ENCODE measurements around the gene SMIM26. TPM values are rescaled to one million over a fixed set of nuclear protein-coding genes. Genes with fewer than 3 reads are reported as not detected.
A peak's percentile ranks its signal among the peaks of the same experiment; 100 is the strongest.

SMIM26 gene
- total RNA-seq, 4 donors from 2014 or later, result 4.8 to 127 (median 58.6) TPM

DNA sequence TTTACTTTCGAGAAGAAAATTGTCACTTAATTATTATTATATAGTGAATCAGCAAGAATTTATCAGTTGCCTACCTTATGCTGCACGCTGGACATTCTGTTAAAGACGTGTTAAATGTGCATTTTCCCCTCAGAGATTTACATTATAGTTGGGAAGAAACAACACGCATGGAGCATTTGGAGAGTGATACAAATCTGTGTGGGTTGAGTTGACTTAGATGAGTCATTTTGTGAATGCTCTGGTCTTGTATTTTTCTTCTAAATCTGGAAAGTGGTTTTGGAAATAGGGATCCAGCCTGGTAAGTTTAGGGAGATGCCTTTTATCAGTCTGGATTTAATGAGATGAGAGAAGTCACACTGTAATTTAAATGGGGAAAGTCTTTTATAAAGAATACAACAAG is 24.0 kb upstream of the SMIM26 start:
- Histone ChIP-seq H3K4me3 (no peak overlapping the region), H3K27ac (no peak overlapping the region), H3K4me1 (no peaks in the 10 kb centered on the region), H3K36me3 (peaks cover 0 to 35% (median 12%) of the 10 kb centered on the region in 4 donors), H3K9me3 (no peaks in the 10 kb centered on the region), H3K27me3 (no peaks in the 10 kb centered on the region)
- WGBS, 2 donors (ENCODE audit: low coverage in 1 of 2), result 91 to 100% methylated on average over 4 of the region's 4 CpGs
- intact Hi-C loops (cut with DNase I; ENCODE audit: low total_unique reads) (no loop called here), in situ Hi-C loops (cut with MboI; ENCODE audit: low pct_ligation_motif_present in 1 of 4, low pct_unique_long_range_greater_than_20kb in 1 of 4, low sequenced_read_pairs in 3 of 4) (no loop called here)
- DNase-seq, result no peak
- no peak for TF ChIP-seq EP300 (IDR thresholded peaks at IDR 0.05; ENCODE audit: low read depth)

DNA sequence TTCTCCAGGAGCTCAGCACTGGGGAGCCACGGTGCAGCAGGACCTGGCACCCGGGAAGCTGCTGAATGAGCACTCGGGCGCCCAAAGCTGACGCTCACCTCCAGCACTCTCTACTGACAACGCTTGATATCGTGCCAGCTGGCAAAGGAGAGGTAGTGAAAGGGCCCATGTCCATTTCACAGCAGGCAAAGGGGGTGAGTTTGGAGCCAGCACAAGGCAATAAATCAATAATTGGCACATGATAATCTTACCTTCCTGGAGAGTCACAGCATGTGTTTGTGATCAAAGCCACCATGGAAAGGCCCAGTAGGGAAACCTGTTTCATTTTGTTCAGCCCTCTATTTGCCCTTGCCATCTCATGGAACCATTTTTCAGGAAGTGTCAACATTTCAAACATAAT is 23.3 kb upstream of the SMIM26 start:
- H3K36me3 ChIP-seq, result peaks cover 0 to 42% (median 16%) of the 10 kb centered on the region in 4 donors
- 55% methylated on average over 7 of the region's 7 CpGs; no CpG with 5 or more reads in 1 of the 2 donors for WGBS, 2 donors (ENCODE audit: low coverage in 1 of 2)
- no peak overlapping the region for H3K4me3 ChIP-seq
- no peaks in the 10 kb centered on the region for H3K4me1 ChIP-seq
- in situ Hi-C loops (cut with MboI; ENCODE audit: low pct_ligation_motif_present in 1 of 4, low pct_unique_long_range_greater_than_20kb in 1 of 4, low sequenced_read_pairs in 3 of 4), result no loop called here
- no peak overlapping the region for H3K27ac ChIP-seq
- intact Hi-C loops (cut with DNase I; ENCODE audit: low total_unique reads), result no loop called here
- TF ChIP-seq, protein P1, sequence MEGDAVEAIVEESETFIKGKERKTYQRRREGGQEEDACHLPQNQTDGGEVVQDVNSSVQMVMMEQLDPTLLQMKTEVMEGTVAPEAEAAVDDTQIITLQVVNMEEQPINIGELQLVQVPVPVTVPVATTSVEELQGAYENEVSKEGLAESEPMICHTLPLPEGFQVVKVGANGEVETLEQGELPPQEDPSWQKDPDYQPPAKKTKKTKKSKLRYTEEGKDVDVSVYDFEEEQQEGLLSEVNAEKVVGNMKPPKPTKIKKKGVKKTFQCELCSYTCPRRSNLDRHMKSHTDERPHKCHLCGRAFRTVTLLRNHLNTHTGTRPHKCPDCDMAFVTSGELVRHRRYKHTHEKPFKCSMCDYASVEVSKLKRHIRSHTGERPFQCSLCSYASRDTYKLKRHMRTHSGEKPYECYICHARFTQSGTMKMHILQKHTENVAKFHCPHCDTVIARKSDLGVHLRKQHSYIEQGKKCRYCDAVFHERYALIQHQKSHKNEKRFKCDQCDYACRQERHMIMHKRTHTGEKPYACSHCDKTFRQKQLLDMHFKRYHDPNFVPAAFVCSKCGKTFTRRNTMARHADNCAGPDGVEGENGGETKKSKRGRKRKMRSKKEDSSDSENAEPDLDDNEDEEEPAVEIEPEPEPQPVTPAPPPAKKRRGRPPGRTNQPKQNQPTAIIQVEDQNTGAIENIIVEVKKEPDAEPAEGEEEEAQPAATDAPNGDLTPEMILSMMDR (IDR thresholded peaks at IDR 0.05), result no peak
- TF ChIP-seq POLR2AphosphoS5 (IDR thresholded peaks at IDR 0.05) (no peak), EP300 (IDR thresholded peaks at IDR 0.05; ENCODE audit: low read depth) (no peak), POLR2A (IDR thresholded peaks at IDR 0.05) (no peak)
- H3K9me3 ChIP-seq, result no peaks in the 10 kb centered on the region
- no peaks in the 10 kb centered on the region for H3K27me3 ChIP-seq
- peak; percentile 25 for DNase-seq

GRCh38 chr20:18545566-18545965 is 21.7 kb upstream of the SMIM26 start:
- in situ Hi-C loops (cut with MboI; ENCODE audit: low pct_ligation_motif_present in 1 of 4, low pct_unique_long_range_greater_than_20kb in 1 of 4, low sequenced_read_pairs in 3 of 4) (no loop called here), intact Hi-C loops (cut with DNase I; ENCODE audit: low total_unique reads) (no loop called here)
- Histone ChIP-seq H3K27me3 (no peaks in the 10 kb centered on the region), H3K27ac (no peak overlapping the region), H3K36me3 (peaks cover 0 to 51% (median 20%) of the 10 kb centered on the region in 4 donors), H3K9me3 (no peaks in the 10 kb centered on the region), H3K4me3 (no peak overlapping the region), H3K4me1 (no peaks in the 10 kb centered on the region)
- DNase-seq, result no peak
- TF ChIP-seq POLR2A (IDR thresholded peaks at IDR 0.05) (no peak), EP300 (IDR thresholded peaks at IDR 0.05; ENCODE audit: low read depth) (no peak), POLR2AphosphoS5 (IDR thresholded peaks at IDR 0.05) (no peak)
- TF ChIP-seq, protein P1 (IDR thresholded peaks at IDR 0.05), result no peak
- WGBS, 2 donors (ENCODE audit: low coverage in 1 of 2), result 100% methylated on average over 1 of the region's 1 CpG

DNA sequence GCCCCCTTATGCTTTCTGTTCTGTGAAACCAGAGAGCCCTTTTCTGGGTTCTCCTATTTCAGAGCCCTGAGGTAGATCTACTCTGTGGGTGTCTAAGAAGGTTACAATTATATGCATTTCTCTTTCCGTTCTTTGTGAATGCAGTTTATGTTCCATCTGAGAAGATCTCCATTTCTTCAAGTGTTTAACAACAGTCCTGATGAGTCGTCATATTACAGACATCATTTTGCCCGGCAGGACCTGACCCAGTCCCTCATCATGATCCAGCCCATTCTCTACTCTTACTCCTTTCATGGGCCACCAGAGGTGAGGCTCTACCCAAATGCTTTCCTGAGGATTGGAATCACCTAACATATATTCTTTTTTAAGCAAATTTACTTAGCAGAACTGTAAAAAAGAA is 18.8 kb upstream of the SMIM26 start:
- no peak for DNase-seq
- no peaks in the 10 kb centered on the region for H3K27me3 ChIP-seq
- no peak overlapping the region for H3K4me3 ChIP-seq
- in situ Hi-C loops (cut with MboI; ENCODE audit: low pct_ligation_motif_present in 1 of 4, low pct_unique_long_range_greater_than_20kb in 1 of 4, low sequenced_read_pairs in 3 of 4), result no loop called here
- H3K27ac ChIP-seq, result no peak overlapping the region
- TF ChIP-seq, protein P1 (IDR thresholded peaks at IDR 0.05), result no peak
- TF ChIP-seq POLR2A (IDR thresholded peaks at IDR 0.05) (no peak), EP300 (IDR thresholded peaks at IDR 0.05; ENCODE audit: low read depth) (no peak), POLR2AphosphoS5 (IDR thresholded peaks at IDR 0.05) (no peak)
- no peaks in the 10 kb centered on the region for H3K4me1 ChIP-seq
- intact Hi-C loops (cut with DNase I; ENCODE audit: low total_unique reads), result no loop called here
- H3K9me3 ChIP-seq, result no peaks in the 10 kb centered on the region
- H3K36me3 ChIP-seq, result peaks cover 0 to 67% (median 30%) of the 10 kb centered on the region in 4 donors
- WGBS, 2 donors (ENCODE audit: low coverage in 1 of 2), result 93 to 97% methylated on average over 3 of the region's 3 CpGs

GRCh38 chr20:18553746-18554145 is 13.5 kb upstream of the SMIM26 start:
- no peaks in the 10 kb centered on the region for H3K9me3 ChIP-seq
- DNase-seq, result no peak
- H3K4me1 ChIP-seq, result no peaks in the 10 kb centered on the region
- H3K4me3 ChIP-seq, result no peak overlapping the region
- intact Hi-C loops (cut with DNase I; ENCODE audit: low total_unique reads) (no loop called here), in situ Hi-C loops (cut with MboI; ENCODE audit: low pct_ligation_motif_present in 1 of 4, low pct_unique_long_range_greater_than_20kb in 1 of 4, low sequenced_read_pairs in 3 of 4) (no loop called here)
- no peak overlapping the region for H3K27ac ChIP-seq
- TF ChIP-seq, protein P1 (IDR thresholded peaks at IDR 0.05), result no peak
- TF ChIP-seq EP300 (IDR thresholded peaks at IDR 0.05; ENCODE audit: low read depth), result no peak
- WGBS, 2 donors (ENCODE audit: low coverage in 1 of 2), result 98 to 99% methylated on average over 7 to 8 of the region's 8 CpGs
- peaks cover 0 to 71% (median 30%) of the 10 kb centered on the region in 4 donors for H3K36me3 ChIP-seq
- H3K27me3 ChIP-seq, result no peaks in the 10 kb centered on the region
